Astrocyte of the cerebellum (primary cell): ENCODE measurements around the gene CWF19L2.
"Not testable (repeated sequence)": the region's sequence is repeated elsewhere in the genome, so short reads cannot be mapped to it uniquely, and the experiment has no call there.

ENCODE experiments used
- DNase-seq: peaks from one replicate; pipeline ENCODE4 v3.0.0-alpha.2; 2011; ENCODE audit warnings: low read depth
- H3K4me3 ChIP-seq: 2 replicates; pipeline ENCODE4 v1.5.1; 2011; ENCODE audit warnings: mild to moderate bottlenecking, low read depth, low read length, moderate library complexity
- CTCF ChIP-seq: IDR thresholded peaks from 2 replicates; pipeline ENCODE4 v1.5.1; 2012; ENCODE audit warnings: low read length, low read depth, moderate library complexity, mild to moderate bottlenecking; ENCODE audit errors: missing control alignments
- in situ Hi-C: cut with HindIII; loops from 2 replicates; pipeline ENCODE4 v1.10.0; 2017; ENCODE audit warnings: low sequenced_read_pairs

The CWF19L2 gene

GRCh38 chr11:107397357-107397756 lies 60.3 kb downstream of the CWF19L2 start:
- H3K4me3 ChIP-seq, result no peak overlapping the region
- in situ Hi-C loops, result no loop called here
- no peak for DNase-seq
- no peak for TF ChIP-seq CTCF

GRCh38 chr11:107392611-107393010 lies 65.0 kb downstream of the CWF19L2 start:
- in situ Hi-C loops, result no loop called here
- no peak for DNase-seq
- H3K4me3 ChIP-seq, result no peak overlapping the region
- TF ChIP-seq CTCF, result no peak

GRCh38 chr11:107390701-107391100 lies 66.9 kb downstream of the CWF19L2 start:
- in situ Hi-C loops, H3K4me3 ChIP-seq, DNase-seq: not testable (repeated sequence)

- H3K4me3 ChIP-seq, result no peak overlapping the region
- in situ Hi-C loops, result no loop called here
- no peak for TF ChIP-seq CTCF
- DNase-seq, result no peak
Measured at GRCh38 chr11:107387666-107388065, 70.0 kb downstream of the CWF19L2 start.

GRCh38 chr11:107385361-107385981 lies 72.2 kb downstream of the CWF19L2 start:
- TF ChIP-seq CTCF, result no peak
- no peak overlapping the region for H3K4me3 ChIP-seq
- DNase-seq, result no peak
- in situ Hi-C loops, result no loop called here

- DNase-seq, result no peak
- H3K4me3 ChIP-seq, result no peak overlapping the region
- in situ Hi-C loops, result no loop called here
- TF ChIP-seq CTCF, result no peak
Measured at GRCh38 chr11:107384144-107384852, 73.3 kb downstream of the CWF19L2 start.

GRCh38 chr11:107372439-107372838 lies 85.2 kb downstream of the CWF19L2 start:
- H3K4me3 ChIP-seq, result no peak overlapping the region
- no peak for TF ChIP-seq CTCF
- in situ Hi-C loops, result no loop called here
- no peak for DNase-seq
